Esophagus squamous epithelium (tissue), 5 donors: ENCODE measurements around the gene RARB. TPM values are rescaled to one million over a fixed set of nuclear protein-coding genes. Genes with fewer than 3 reads are reported as not detected.

Experiments
- DNase-seq: peaks from one replicate; lab custom pipeline; 2025; lab: John Stamatoyannopoulos, UW
- H3K27ac ChIP-seq, 4 donors: fragments of 200-600 bp; sonication (generic); one replicate each; pipeline ENCODE4 v1.5.1; 2016 to 2019; ENCODE audit warnings: mild to moderate bottlenecking in 1 of 4
- H3K27me3 ChIP-seq, 4 donors: fragments of 200-600 bp; sonication (generic); 1 replicate in 3 of 4; 2 replicates in 1 of 4; pipeline versions ENCODE4 v1.5.1 to v1.6.0; 2017 to 2021; ENCODE audit warnings: antibody characterized with exemption in 1 of 4
- H3K36me3 ChIP-seq, 3 donors: fragments of 200-600 bp; sonication (generic); one replicate each; pipeline ENCODE4 v1.5.1; 2016 to 2019
- H3K4me1 ChIP-seq, 3 donors: fragments of 200-600 bp; sonication (generic); one replicate each; pipeline ENCODE4 v1.5.1; 2017 to 2019
- H3K4me3 ChIP-seq, 4 donors: fragments of 200-600 bp; sonication (generic); 1 replicate in 3 of 4; 2 replicates in 1 of 4; pipeline ENCODE4 v1.5.1; 2016 to 2019; ENCODE audit warnings: mild to moderate bottlenecking in 2 of 4, moderate library complexity in 1 of 4
- H3K9me3 ChIP-seq, 3 donors: fragments of 200-600 bp; sonication (generic); one replicate each; pipeline ENCODE4 v1.5.1; 2016 to 2019
- CTCF ChIP-seq, 6 experiments: fragments of 450-650 bp in 4 of 6; fragments of 200-600 bp in 2 of 6; sonication (generic) in 2 of 6; IDR thresholded peaks; one replicate each; pipeline ENCODE4 v1.5.1; 2016 to 2019; ENCODE audit warnings: antibody characterized with exemption in 6 of 6, mild to moderate bottlenecking in 4 of 6, moderate library complexity in 4 of 6
- POLR2A ChIP-seq, 4 donors: fragments of 450-650 bp; IDR thresholded peaks; one replicate each; pipeline ENCODE4 v1.6.1; 2017; ENCODE audit warnings: antibody characterized with exemption in 4 of 4, mild to moderate bottlenecking in 4 of 4, moderate library complexity in 3 of 4
- WGBS, 2 donors: methylation state at CpG; one replicate each; pipeline ENCODE4 v1.1.5; 2018; 5-methylcytosine and 5-hydroxymethylcytosine counted together
- intact Hi-C: fragments of 100-400 bp; cut with DNase I; formaldehyde crosslinking; loops from one replicate; pipeline ENCODE4 v1.15.0; 2022
- total RNA-seq, 4 donors: library from RNA; depleted of rRNA; stranded (reverse); fragments of >200 nt; gene quantifications; one replicate each; pipeline ENCODE4 v1.1.0, GENCODE V29; 2016
- donor health status: DM: yes; HTN: yes; CAD: no.

The RARB gene
- total RNA-seq, 4 donors from 2014 or later = 1.9 to 9.0 (median 3.5) TPM

- Histone ChIP-seq H3K27ac (peak overlapping the region in 2 of 4 donors; percentile 38 to 81), H3K4me1 (peaks cover 7 to 68% (median 17%) of the 10 kb centered on the region in 3 donors), H3K9me3 (no peaks in the 10 kb centered on the region), H3K36me3 (no peaks in the 10 kb centered on the region), H3K27me3 (no peaks in the 10 kb centered on the region), H3K4me3 (no peak overlapping the region)
- DNase-seq = no peak
- intact Hi-C loops = no loop called here
- 18 to 37% methylated on average over 2 to 4 of the region's 6 CpGs for WGBS, 2 donors
- TF ChIP-seq CTCF (IDR thresholded peaks at IDR 0.05) (peak in 3 of 6 experiments; percentile 10 to 46 (median 33)), POLR2A (IDR thresholded peaks at IDR 0.05) (no peak)
Observed at GRCh38 chr3:25468866-25469319, 40.8 kb downstream of the RARB start.

- no peak overlapping the region for H3K4me3 ChIP-seq
- peaks cover 7 to 69% (median 22%) of the 10 kb centered on the region in 3 donors for H3K4me1 ChIP-seq
- no peaks in the 10 kb centered on the region for H3K9me3 ChIP-seq
- WGBS, 2 donors = 49 to 52% methylated on average over 2 of the region's 2 CpGs
- H3K36me3 ChIP-seq = no peaks in the 10 kb centered on the region
- H3K27ac ChIP-seq = peak overlapping the region in 2 of 4 donors; percentile 4 to 81
- no peak for DNase-seq
- intact Hi-C loops = no loop called here
- TF ChIP-seq POLR2A (IDR thresholded peaks at IDR 0.05) (no peak), CTCF (IDR thresholded peaks at IDR 0.05) (no peak)
- H3K27me3 ChIP-seq = no peaks in the 10 kb centered on the region
Observed at GRCh38 chr3:25469558-25469957, 41.5 kb downstream of the RARB start.

- Histone ChIP-seq H3K9me3 (no peaks in the 10 kb centered on the region), H3K36me3 (no peaks in the 10 kb centered on the region), H3K4me3 (peak overlapping the region in 1 of 4 donors; percentile 3), H3K27me3 (no peaks in the 10 kb centered on the region), H3K27ac (peak overlapping the region in 1 of 4 donors; percentile 43), H3K4me1 (peaks cover 7 to 71% (median 22%) of the 10 kb centered on the region in 3 donors)
- WGBS, 2 donors = 58 to 59% methylated on average over 9 of the region's 9 CpGs
- TF ChIP-seq CTCF (IDR thresholded peaks at IDR 0.05) = no peak
- no peak for TF ChIP-seq POLR2A (IDR thresholded peaks at IDR 0.05)
- DNase-seq = no peak
- intact Hi-C loops = no loop called here
Observed at GRCh38 chr3:25471081-25471768, 43.2 kb downstream of the RARB start.

- Histone ChIP-seq H3K36me3 (no peaks in the 10 kb centered on the region), H3K9me3 (no peaks in the 10 kb centered on the region), H3K27ac (peak overlapping the region in 2 of 4 donors; percentile 25 to 43), H3K4me1 (peaks cover 7 to 80% (median 30%) of the 10 kb centered on the region in 3 donors), H3K4me3 (no peak overlapping the region), H3K27me3 (no peaks in the 10 kb centered on the region)
- intact Hi-C loops = no loop called here
- WGBS, 2 donors = 85 to 89% methylated on average over 5 of the region's 5 CpGs
- no peak for DNase-seq
- no peak for TF ChIP-seq CTCF (IDR thresholded peaks at IDR 0.05)
- TF ChIP-seq POLR2A (IDR thresholded peaks at IDR 0.05) = no peak
Observed at GRCh38 chr3:25472153-25472552, 44.1 kb downstream of the RARB start.

GRCh38 chr3:25472731-25473130, 44.7 kb downstream of the RARB start:
- WGBS, 2 donors = 84 to 85% methylated on average over 3 of the region's 3 CpGs
- Histone ChIP-seq H3K36me3 (no peaks in the 10 kb centered on the region), H3K4me3 (no peak overlapping the region), H3K4me1 (peaks cover 7 to 81% (median 30%) of the 10 kb centered on the region in 3 donors), H3K9me3 (no peaks in the 10 kb centered on the region), H3K27me3 (no peaks in the 10 kb centered on the region), H3K27ac (peak overlapping the region in 2 of 4 donors; percentile 40 to 48)
- intact Hi-C loops = no loop called here
- no peak for DNase-seq
- TF ChIP-seq POLR2A (IDR thresholded peaks at IDR 0.05) (no peak), CTCF (IDR thresholded peaks at IDR 0.05) (no peak)
